SU-DHL-6 (cell line): ENCODE results near the gene SIL1.

Source experiments
- H2AFZ ChIP-seq: fragments of 200-600 bp; sonication (generic); 2 replicates; pipeline ENCODE4 v1.6.1; 2014; ENCODE audit warnings: low read depth, mild to moderate bottlenecking, moderate library complexity, mixed read lengths, antibody characterized with exemption, low read length; ENCODE audit not compliant: severe bottlenecking
- H3F3A ChIP-seq: fragments of 200-600 bp; shearing (Covaris generic); 2 replicates; pipeline ENCODE4 v1.6.0; 2016; ENCODE audit warnings: antibody characterized with exemption, mild to moderate bottlenecking; ENCODE audit not compliant: insufficient read depth
- H3K27ac ChIP-seq: fragments of 200-600 bp; sonication (generic); 2 replicates; pipeline ENCODE4 v1.5.1; 2016; ENCODE audit warnings: low read depth, mild to moderate bottlenecking, low read length, moderate library complexity, mixed read lengths
- H3K27me3 ChIP-seq: fragments of 200-600 bp; sonication (generic), shearing (Covaris generic); 2 replicates; pipeline ENCODE4 v1.6.0; 2014; ENCODE audit warnings: mild to moderate bottlenecking, low read length
- H3K36me3 ChIP-seq: fragments of 200-600 bp; sonication (generic); 2 replicates; pipeline ENCODE4 v1.6.1; 2014; ENCODE audit warnings: mild to moderate bottlenecking, low read length, mixed read lengths
- H3K4me2 ChIP-seq: fragments of 300-600, 200-600 bp; shearing (Covaris generic), sonication (generic); 2 replicates; pipeline ENCODE4 v1.6.0; 2014; ENCODE audit warnings: low read length, low read depth, mild to moderate bottlenecking; ENCODE audit not compliant: poor library complexity, severe bottlenecking
- H3K4me3 ChIP-seq: fragments of 200-600 bp; sonication (generic); 2 replicates; pipeline ENCODE4 v1.5.1; 2014; ENCODE audit warnings: antibody characterized with exemption, low read length, mild to moderate bottlenecking, mixed read lengths; ENCODE audit not compliant: insufficient read depth, poor library complexity, severe bottlenecking
- H3K79me2 ChIP-seq: fragments of 200-600 bp; sonication (generic); 2 replicates; pipeline ENCODE4 v1.6.1; 2014; ENCODE audit warnings: mild to moderate bottlenecking, low read length, moderate library complexity; ENCODE audit not compliant: insufficient read depth
- H3K9ac ChIP-seq: fragments of 200-600 bp; sonication (generic); 2 replicates; pipeline ENCODE4 v1.7.0; 2014; ENCODE audit warnings: mild to moderate bottlenecking, low read length
- H3K9me2 ChIP-seq: fragments of 200-600 bp; sonication (generic); replicated peaks from 2 replicates; pipeline ENCODE4 v1.6.1; 2014; ENCODE audit warnings: low read length; ENCODE audit not compliant: insufficient read depth
- H3K9me3 ChIP-seq: fragments of 200-600 bp; sonication (generic); 2 replicates; pipeline ENCODE4 v1.6.1; 2014; ENCODE audit warnings: low read length, mixed read lengths; ENCODE audit not compliant: insufficient read depth
- H4K20me1 ChIP-seq: fragments of 200-600 bp; sonication (generic); 2 replicates; pipeline ENCODE4 v1.6.1; 2014; ENCODE audit warnings: low read depth, mild to moderate bottlenecking, antibody characterized with exemption, low read length, moderate library complexity, mixed read lengths
- EZH2phosphoT487 ChIP-seq: fragments of 200-600 bp; sonication (generic), shearing (Covaris generic); conservative IDR thresholded peaks from 2 replicates; pipeline ENCODE4 v1.6.1; 2018; ENCODE audit warnings: mild to moderate bottlenecking, antibody characterized with exemption, low read length, moderate library complexity, mixed read lengths
- TF ChIP-seq, protein P1 (sequence below): fragments of 200-600 bp; sonication (generic); IDR thresholded peaks from one replicate; pipeline ENCODE4 v1.5.1; 2017; ENCODE audit warnings: antibody characterized with exemption, mild to moderate bottlenecking, low read length, moderate library complexity; ENCODE audit not compliant: insufficient read depth, poor library complexity, severe bottlenecking

Gene SIL1

DNA sequence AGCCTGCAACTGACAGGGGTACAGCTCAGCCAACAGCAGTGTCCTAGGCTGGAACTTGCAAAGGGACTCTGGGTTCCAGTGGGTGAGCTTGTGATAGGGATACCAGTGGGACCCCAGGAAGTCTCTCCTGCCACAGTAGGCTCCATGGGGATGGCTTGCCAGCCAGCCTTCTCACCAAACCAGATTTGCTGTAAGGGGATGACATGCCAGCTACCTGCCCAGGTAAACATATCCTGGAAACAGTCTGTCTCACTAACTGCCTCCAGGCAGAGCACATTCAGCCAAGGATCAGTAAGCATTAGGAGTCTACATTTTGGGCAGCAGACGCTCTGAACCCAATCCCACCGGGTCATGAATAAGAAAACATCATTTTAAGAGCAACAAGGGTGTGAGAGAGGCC is 49.9 kb downstream of the SIL1 start:
- no peaks in the 10 kb centered on the region for H3K27me3 ChIP-seq
- H3K36me3 ChIP-seq = no peaks in the 10 kb centered on the region
- no peak overlapping the region for H3K9ac ChIP-seq
- no peaks in the 10 kb centered on the region for H3F3A ChIP-seq
- H2AFZ ChIP-seq = no peak overlapping the region
- H3K4me3 ChIP-seq = no peak overlapping the region
- H3K4me2 ChIP-seq = no peak overlapping the region
- H3K9me2 ChIP-seq = no peaks in the 10 kb centered on the region
- TF ChIP-seq, protein P1, sequence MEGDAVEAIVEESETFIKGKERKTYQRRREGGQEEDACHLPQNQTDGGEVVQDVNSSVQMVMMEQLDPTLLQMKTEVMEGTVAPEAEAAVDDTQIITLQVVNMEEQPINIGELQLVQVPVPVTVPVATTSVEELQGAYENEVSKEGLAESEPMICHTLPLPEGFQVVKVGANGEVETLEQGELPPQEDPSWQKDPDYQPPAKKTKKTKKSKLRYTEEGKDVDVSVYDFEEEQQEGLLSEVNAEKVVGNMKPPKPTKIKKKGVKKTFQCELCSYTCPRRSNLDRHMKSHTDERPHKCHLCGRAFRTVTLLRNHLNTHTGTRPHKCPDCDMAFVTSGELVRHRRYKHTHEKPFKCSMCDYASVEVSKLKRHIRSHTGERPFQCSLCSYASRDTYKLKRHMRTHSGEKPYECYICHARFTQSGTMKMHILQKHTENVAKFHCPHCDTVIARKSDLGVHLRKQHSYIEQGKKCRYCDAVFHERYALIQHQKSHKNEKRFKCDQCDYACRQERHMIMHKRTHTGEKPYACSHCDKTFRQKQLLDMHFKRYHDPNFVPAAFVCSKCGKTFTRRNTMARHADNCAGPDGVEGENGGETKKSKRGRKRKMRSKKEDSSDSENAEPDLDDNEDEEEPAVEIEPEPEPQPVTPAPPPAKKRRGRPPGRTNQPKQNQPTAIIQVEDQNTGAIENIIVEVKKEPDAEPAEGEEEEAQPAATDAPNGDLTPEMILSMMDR = no peak
- TF ChIP-seq EZH2phosphoT487 = no peak
- no peaks in the 10 kb centered on the region for H3K9me3 ChIP-seq
- H4K20me1 ChIP-seq = no peaks in the 10 kb centered on the region
- H3K79me2 ChIP-seq = no peaks in the 10 kb centered on the region
- H3K27ac ChIP-seq = no peak overlapping the region

DNA sequence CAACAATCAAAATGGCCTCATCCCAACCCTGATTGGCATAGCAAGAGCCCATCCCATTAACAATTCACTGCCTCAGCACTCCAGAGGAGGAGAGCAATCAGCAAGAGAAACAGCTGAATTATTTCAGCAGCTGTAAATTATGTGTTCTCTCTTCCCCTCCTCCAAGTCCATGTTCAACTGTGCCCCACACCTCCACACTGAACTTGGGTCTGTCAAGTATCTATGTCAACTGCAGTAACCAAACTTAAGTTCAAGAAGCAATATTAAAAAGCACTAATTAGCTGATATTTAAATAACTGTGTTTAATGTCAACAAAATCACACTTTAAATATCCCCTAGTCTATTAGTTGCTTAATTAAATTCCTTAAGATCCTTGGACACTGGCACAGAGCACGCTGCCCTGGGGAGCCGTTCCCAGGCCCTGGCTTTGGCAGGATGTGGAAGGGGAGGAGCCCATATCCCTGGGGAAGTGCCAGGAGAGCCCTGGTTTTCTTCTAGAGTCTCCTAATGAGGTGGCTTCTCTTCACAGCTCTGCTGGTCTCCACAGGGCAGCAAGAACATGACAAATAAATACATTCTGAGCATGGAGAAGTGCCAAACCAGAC is 50.6 kb downstream of the SIL1 start:
- H3K27ac ChIP-seq = no peak overlapping the region
- TF ChIP-seq, protein P1 = no peak
- TF ChIP-seq EZH2phosphoT487 = no peak
- H3K4me3 ChIP-seq = no peak overlapping the region
- H3K9me2 ChIP-seq = no peaks in the 10 kb centered on the region
- H3F3A ChIP-seq = no peaks in the 10 kb centered on the region
- no peaks in the 10 kb centered on the region for H3K36me3 ChIP-seq
- H3K27me3 ChIP-seq = no peaks in the 10 kb centered on the region
- H3K79me2 ChIP-seq = no peaks in the 10 kb centered on the region
- H4K20me1 ChIP-seq = no peaks in the 10 kb centered on the region
- H3K9me3 ChIP-seq = no peaks in the 10 kb centered on the region
- H3K4me2 ChIP-seq = no peak overlapping the region
- H3K9ac ChIP-seq = no peak overlapping the region
- no peak overlapping the region for H2AFZ ChIP-seq

DNA sequence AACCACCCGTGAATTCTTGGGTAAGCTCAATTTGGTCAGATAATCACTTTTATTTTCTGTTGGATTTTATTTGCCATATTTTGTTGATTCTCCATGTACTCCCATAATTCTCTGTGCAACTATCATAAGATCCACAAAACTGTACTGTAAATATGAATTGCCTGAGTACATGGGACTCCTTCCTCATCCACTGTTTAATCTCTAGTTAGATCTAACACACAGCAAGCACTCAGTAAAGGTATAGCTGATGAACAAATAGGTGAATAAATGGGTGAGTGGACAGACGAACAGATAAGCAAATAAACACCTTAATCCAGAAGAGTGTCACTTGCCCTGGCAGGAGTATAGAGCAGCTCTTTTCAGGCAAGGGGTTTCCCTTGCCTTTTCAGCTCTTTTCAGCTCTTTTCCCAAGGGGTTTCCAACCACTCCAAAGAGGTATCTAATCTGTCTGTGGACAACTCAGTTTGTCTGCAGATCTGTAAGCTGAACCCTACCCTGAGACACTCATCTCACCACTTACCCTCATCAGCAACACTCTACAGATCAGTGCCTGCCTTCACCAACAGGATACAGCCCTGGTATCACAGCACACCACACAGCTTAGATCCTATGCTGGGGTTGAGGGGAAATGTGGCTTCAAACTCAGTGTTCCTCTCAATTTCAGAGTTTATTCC is 51.2 kb downstream of the SIL1 start:
- Histone ChIP-seq H3K36me3 (no peaks in the 10 kb centered on the region), H2AFZ (no peak overlapping the region), H3K4me2 (no peak overlapping the region), H4K20me1 (no peaks in the 10 kb centered on the region; the same call in 1 of the 2 replicates), H3K27ac (no peak overlapping the region), H3K9ac (no peak overlapping the region), H3K4me3 (no peak overlapping the region), H3K9me3 (no peaks in the 10 kb centered on the region), H3K27me3 (no peaks in the 10 kb centered on the region), H3F3A (no peaks in the 10 kb centered on the region), H3K79me2 (no peaks in the 10 kb centered on the region), H3K9me2 (no peaks in the 10 kb centered on the region)
- TF ChIP-seq, protein P1 = no peak
- no peak for TF ChIP-seq EZH2phosphoT487
